RCC 7860 (cell line): ENCODE results near the gene RERE.
"Not testable (repeated sequence)": the region's sequence is repeated elsewhere in the genome, so short reads cannot be mapped to it uniquely, and the experiment has no call there.

Experiments used
- DNase-seq: peaks from one replicate; pipeline ENCODE4 v3.0.0-alpha.2; 2015; ENCODE audit warnings: low spot score
- FAIRE-seq: peaks from 2 replicates; lab custom pipeline; 2012; peaks lifted over from hg19 to GRCh38; lab: Jason Lieb, UNC

Gene RERE

GRCh38 chr1:8467308-8467707 lies 350.1 kb downstream of the RERE start:
- FAIRE-seq (no peak), DNase-seq (no peak)

- FAIRE-seq (no peak), DNase-seq (no peak)
Measured at GRCh38 chr1:8465692-8466091, 351.7 kb downstream of the RERE start.

GRCh38 chr1:8465013-8465412 lies 352.4 kb downstream of the RERE start:
- DNase-seq (no peak), FAIRE-seq (no peak)

- no peak for DNase-seq
- no peak for FAIRE-seq
Measured at GRCh38 chr1:8464377-8464776, 353.1 kb downstream of the RERE start.

GRCh38 chr1:8463144-8463927 lies 354.1 kb downstream of the RERE start:
- no peak for DNase-seq
- FAIRE-seq: no peak

- FAIRE-seq (no peak), DNase-seq (no peak)
Measured at GRCh38 chr1:8462371-8462892, 355.0 kb downstream of the RERE start.

GRCh38 chr1:8461351-8462110 lies 355.9 kb downstream of the RERE start:
- FAIRE-seq (no peak), DNase-seq (no peak)

- no peak for FAIRE-seq
- DNase-seq: no peak
Measured at GRCh38 chr1:8460784-8461183, 356.7 kb downstream of the RERE start.

- DNase-seq (no peak), FAIRE-seq (no peak)
Measured at GRCh38 chr1:8460132-8460544, 357.3 kb downstream of the RERE start.

- no peak for FAIRE-seq
- DNase-seq: no peak
Measured at GRCh38 chr1:8458607-8459006, 358.8 kb downstream of the RERE start.

DNA sequence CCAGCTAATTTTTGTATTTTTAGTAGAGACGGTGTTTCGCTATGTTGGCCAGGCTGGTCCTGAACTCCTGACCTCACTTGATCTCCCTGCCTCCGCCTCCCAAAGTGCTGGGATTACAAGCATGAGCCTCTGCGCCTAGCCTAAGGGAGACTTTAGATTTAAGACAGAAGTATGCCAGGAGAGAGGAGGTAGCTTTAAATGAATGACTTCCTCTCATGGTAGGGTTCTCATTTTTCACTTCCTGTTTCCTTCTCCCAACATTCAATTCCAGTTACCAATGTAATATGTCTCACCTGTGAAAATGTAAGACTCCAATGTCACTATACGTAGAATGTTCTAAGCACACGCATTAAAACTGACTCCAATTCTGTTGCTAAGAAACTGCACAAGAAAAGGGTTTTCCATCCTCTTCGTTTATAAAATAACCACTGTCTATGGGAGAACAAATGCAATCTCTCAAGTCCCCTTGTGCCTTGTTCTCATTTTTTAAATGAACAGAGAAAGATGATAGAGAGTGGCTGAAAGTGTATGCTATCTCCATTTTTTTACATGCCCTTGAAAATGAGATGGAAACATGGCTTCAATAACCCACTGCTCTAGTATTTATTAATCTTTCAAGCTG lies 359.6 kb downstream of the RERE start:
- DNase-seq: no peak
- FAIRE-seq: no peak

DNA sequence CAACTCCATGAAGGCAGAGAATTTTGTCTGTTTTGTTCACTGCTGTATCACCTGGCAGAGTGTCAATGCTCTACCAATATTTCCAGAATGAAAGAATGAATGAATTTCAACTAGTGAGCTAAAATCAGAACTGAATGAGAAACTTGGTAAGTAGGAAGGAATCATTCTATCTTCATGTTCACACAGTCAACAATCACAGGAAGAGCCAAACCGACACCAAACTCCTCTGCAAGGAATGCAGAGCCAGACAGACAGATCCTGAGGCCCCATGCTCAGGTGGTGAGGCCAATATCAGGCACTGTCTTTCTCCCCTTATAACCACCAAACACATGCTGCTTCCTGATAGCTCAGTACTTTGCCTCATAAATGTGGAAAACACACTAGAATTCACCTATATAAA lies 360.4 kb downstream of the RERE start:
- FAIRE-seq: no peak
- DNase-seq: no peak

- FAIRE-seq: peak; percentile 22
- DNase-seq: peak; percentile 28
Measured at GRCh38 chr1:8456308-8456912, 361.0 kb downstream of the RERE start.

DNA sequence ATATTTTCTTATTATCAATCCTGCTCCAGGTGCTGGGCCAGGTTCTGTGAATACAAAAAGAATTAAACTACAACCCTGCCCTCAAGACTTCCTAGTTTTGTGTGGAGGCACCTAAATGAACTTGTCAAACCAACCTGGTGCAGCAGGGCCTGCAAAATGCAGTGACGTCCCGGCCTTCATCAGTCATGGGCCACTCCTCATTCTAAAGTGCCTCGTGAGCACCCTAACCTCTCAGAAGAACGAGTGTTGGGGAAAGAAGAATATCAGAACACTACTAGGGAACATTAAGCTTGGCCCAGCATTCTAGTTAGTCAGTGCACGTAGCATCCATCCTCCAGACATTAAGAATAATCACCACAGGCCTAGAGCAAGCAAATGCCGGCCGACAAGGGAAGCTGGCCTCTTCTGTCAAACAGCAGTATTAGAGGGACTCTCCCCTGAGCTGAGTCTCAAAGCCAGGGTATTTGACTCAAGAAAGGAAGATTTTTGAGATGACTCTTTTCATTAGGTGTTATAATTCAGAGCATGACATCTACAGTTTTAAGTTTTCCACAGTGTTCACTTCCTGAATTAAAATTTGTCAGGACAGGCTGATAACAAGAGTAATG lies 361.6 kb downstream of the RERE start:
- DNase-seq (no peak), FAIRE-seq (no peak)

DNA sequence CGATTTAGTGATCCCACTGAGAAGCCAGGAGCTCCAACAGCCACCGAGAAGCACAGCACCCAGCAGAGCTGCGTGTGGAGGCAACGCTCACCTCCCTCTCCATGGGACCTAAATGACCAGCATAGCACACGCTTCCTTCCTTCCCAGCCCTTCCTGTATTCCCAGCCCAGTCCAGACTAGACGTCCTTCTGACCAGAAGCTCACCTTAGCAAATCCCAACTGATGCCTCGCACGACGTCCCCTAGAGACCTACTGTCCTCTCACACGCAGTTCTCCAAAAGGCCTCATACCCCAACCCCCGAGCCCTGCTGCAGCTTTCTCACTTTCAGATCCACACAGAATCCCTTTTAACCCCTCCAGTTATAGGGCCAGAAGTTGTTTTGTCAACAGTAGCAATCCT lies 367.1 kb downstream of the RERE start:
- no peak for DNase-seq
- no peak for FAIRE-seq

GRCh38 chr1:8448911-8449661 lies 368.4 kb downstream of the RERE start:
- DNase-seq: no peak
- no peak for FAIRE-seq

- DNase-seq, FAIRE-seq: not testable (repeated sequence)
Measured at GRCh38 chr1:8448505-8448904, 368.9 kb downstream of the RERE start.

DNA sequence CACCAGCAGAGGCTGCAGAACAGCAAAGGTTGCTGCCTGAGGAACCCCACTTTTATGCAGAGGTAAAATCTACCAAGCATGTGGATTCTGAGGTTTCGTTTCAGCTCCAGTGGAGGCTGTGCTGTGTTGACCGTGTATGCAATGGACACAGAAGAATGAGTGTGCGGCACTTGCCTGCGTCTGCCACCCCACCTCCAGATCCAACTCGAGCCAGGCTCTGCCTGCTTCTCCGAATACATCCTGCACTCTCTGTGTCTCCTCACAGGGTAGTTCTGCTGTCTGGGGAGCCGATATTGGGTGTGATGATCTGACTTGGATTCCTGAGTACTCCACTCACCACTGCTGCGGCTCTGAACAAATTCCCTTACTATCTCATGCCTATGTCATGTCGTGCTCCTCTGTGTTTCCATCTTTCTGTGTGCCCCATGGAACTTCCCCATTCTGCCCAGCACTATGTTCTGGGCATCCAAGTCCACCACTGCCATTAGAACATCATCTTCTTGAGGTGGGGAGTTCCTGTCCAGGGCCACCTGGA lies 369.8 kb downstream of the RERE start:
- FAIRE-seq (no peak), DNase-seq (no peak)

- FAIRE-seq, DNase-seq: not testable (repeated sequence)
Measured at GRCh38 chr1:8446119-8446518, 371.3 kb downstream of the RERE start.
